KOPT-K1 (cell line): ENCODE measurements around the gene IL1R2.
"Not testable (repeated sequence)": the region's sequence is repeated elsewhere in the genome, so short reads cannot be mapped to it uniquely, and the experiment has no call there.

Source experiments
- H3K27ac ChIP-seq: fragments of 200-600 bp; sonication (generic); 2 replicates; pipeline ENCODE4 v1.5.1; 2016; ENCODE audit warnings: antibody characterized with exemption, mild to moderate bottlenecking, low read depth, low read length; ENCODE audit not compliant: poor library complexity, severe bottlenecking
- H3K36me3 ChIP-seq: fragments of 200-600 bp; sonication (generic); 2 replicates; pipeline ENCODE4 v1.5.1; 2017; ENCODE audit warnings: antibody characterized with exemption, mild to moderate bottlenecking, low read length, moderate library complexity; ENCODE audit not compliant: insufficient read depth
- H3K9me3 ChIP-seq: fragments of 200-600 bp; sonication (generic); 2 replicates; pipeline ENCODE4 v1.5.1; 2017; ENCODE audit warnings: antibody characterized with exemption, low read length, mild to moderate bottlenecking; ENCODE audit not compliant: insufficient read depth, poor library complexity, severe bottlenecking

Gene IL1R2

DNA sequence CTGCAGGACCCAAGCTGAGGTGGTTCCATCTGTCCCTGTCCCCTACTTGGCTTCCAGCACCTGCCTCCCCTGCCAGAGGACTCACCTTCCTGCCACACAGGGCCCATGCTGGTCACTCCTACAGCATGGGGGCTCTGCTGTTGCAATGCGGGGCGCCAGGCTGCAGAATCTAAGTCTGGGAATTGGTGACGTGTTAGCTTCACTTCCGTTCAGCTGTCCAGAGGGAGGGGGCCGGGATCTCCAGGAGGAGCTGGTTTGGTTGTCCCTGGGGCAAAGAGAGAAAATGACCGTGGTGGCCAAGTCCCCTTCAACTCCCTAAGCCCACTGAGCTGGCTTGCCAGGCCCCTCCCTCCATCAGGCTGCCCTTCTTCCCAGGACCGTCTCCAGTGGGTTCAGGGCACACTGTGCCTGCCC, 69.5 kb downstream of the IL1R2 start:
- Histone ChIP-seq H3K36me3 (no peaks in the 10 kb centered on the region), H3K9me3 (no peaks in the 10 kb centered on the region), H3K27ac (no peak overlapping the region)

- Histone ChIP-seq H3K27ac (no peak overlapping the region), H3K36me3 (no peaks in the 10 kb centered on the region), H3K9me3 (no peaks in the 10 kb centered on the region)
Measured at GRCh38 chr2:102061962-102062795, 70.4 kb downstream of the IL1R2 start.

DNA sequence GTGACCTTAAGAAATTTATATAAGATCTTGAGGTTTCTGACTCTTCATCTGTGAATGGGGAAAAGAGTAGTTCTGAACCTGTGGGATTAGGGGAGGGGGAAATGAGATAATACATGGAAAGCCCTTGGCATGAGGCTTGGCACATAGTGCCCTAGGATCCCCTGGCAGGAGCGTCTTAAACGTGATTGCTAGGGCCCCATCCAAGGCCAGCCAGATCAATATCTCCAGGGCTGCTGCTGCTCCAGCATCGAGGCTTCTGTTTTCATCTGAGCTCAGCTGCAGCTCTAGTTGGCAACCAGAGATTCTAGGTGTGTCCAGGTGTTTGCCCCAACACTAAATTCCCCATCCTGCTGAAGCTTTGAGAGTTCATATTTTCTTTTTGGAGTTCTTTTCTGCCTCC, 71.0 kb downstream of the IL1R2 start:
- Histone ChIP-seq H3K9me3 (no peaks in the 10 kb centered on the region), H3K36me3 (no peaks in the 10 kb centered on the region), H3K27ac (no peak overlapping the region)

GRCh38 chr2:102063487-102063911, 71.7 kb downstream of the IL1R2 start:
- no peak overlapping the region for H3K27ac ChIP-seq
- H3K36me3 ChIP-seq: no peaks in the 10 kb centered on the region
- H3K9me3 ChIP-seq: no peaks in the 10 kb centered on the region

DNA sequence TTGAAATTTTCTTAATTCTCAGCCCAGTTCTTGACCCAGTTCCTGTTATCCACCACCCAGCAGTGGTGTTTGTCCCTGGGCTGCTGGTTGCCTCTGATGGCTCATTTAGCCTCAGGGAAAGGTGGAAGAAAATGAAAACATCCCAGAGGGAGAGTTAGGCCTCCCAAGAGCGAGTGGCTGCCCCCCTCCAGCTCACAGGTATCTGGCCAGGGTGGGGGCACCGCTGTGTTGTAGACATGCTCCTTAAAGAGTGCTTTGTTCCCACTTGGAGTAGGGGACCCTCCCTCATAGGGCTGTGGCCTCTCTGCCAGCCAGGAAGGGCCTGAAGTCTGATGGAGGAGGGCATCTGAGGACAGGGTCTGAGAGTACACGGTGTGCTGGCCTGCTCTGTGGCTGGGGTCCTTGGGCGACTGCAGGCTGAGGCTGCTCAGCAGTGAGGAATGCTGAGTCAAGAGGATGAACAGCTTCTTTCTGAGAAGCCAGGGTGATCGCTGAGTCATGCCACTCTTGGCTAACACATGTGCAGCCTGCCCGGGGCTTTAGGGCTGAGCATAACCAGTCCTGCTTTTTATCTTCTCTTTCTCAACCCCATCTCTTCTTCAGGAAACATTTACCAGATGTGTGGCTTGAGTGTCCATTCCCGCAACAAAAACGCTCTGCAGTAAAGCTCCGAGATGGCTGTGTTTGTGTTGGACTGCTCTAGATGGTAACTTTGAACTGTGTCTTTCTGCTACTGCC, 72.3 kb downstream of the IL1R2 start:
- no peaks in the 10 kb centered on the region for H3K9me3 ChIP-seq
- no peaks in the 10 kb centered on the region for H3K36me3 ChIP-seq
- no peak overlapping the region for H3K27ac ChIP-seq

DNA sequence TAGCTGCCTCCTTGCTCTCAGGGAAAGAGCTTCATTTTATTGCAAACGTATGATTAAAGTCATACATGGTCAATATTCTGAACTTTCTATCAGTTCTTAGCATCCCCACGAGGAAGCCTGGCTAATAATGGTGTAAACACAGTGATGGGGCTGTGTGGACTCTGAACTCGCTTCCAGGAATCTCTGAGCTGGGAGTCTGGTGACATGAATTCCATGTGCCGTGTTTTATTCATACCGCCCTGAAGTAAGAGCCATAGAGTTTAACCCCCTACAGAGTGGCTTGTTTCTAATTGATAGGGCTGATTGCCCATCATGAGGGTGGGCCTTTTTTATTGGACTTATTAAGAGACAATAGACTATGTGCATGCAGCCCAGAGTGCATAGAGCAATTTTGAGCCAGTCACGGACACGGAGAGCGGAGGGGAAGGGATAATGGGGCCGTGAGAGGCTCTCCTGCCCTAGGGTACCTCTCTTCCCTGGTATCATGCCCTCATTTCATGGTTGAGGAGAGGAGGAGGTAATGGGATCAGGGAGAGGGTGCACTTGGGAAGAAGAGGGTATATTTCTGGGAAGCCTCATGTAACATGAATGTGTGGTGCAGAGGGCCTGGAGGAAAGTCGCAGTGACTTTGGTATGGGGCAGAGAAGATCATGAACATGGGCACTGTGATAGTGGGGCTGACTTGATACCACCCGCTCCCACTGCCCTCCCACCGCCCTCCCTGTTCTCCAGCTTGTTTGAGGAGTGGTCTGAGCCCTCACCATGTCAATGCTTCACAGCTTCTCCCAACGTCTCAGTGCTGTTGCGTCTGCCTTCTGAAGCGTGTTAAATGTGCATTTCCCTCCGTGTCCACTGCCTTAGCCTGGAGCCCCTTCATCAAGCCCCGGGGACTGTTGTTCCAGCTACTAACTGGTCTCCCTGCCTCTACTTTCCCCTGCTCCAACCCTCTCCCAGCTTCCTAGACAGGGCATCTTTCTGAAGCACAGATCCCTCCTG, 73.2 kb downstream of the IL1R2 start:
- H3K27ac ChIP-seq: no peak overlapping the region
- no peaks in the 10 kb centered on the region for H3K9me3 ChIP-seq

GRCh38 chr2:102065675-102066252, 74.0 kb downstream of the IL1R2 start:
- Histone ChIP-seq H3K36me3 (no peaks in the 10 kb centered on the region), H3K27ac (no peak overlapping the region), H3K9me3 (no peaks in the 10 kb centered on the region)

More for the DNA sequence above, 73.2 kb downstream of the IL1R2 start:
- no peaks in the 10 kb centered on the region for H3K36me3 ChIP-seq

DNA sequence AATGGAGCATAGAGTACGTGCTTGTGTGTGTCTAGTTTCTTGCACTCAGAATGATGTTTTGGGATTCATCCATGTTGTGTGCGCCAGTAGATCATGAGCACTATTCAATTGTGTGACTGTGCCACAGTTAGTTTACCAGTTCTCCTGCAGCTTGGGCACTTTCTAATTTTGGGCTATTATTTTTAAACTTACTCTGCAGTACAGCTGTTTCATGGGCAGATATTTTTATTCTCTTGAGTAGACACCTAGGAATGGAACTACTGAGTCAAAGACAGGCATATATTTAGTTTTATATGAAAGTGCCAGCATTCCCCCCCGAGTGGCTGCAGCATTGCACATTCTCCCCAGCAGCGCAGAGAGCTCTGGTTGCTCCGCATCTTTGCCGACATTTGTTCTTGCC, 74.8 kb downstream of the IL1R2 start:
- no peaks in the 10 kb centered on the region for H3K36me3 ChIP-seq
- no peaks in the 10 kb centered on the region for H3K9me3 ChIP-seq
- H3K27ac ChIP-seq: no peak overlapping the region

GRCh38 chr2:102068126-102068525, 76.4 kb downstream of the IL1R2 start:
- not testable (repeated sequence) for H3K9me3 ChIP-seq, H3K27ac ChIP-seq, H3K36me3 ChIP-seq

GRCh38 chr2:102069311-102069974, 77.7 kb downstream of the IL1R2 start:
- no peaks in the 10 kb centered on the region for H3K36me3 ChIP-seq
- no peaks in the 10 kb centered on the region for H3K9me3 ChIP-seq
- H3K27ac ChIP-seq: no peak overlapping the region

DNA sequence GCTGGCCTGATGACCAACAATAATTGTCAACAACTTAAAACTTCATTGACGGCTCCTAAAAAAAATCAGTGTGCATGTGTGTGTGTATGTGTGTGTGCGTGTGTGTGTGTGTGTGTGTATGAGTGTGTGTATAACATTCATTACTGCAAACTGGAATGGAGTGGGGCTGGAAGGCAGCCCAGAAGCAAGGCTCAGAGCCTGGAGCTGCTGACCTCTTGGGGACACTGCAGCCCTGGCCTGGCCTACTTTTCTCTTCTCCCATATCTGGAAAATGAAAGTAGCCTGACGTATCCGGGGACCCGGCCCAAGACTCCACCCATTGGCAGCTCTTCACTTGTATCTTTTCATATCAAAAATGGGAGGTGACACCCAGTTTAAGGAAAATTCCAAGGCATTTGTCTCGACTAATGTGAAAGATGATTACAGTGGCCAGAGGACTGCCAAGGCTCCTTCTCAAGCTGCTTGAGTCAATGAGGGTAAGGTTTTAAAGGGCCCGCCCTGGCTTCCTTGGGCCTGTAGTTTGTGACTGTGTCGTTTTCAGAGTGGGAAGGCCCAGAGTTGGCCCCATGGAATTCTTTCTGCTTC, 78.4 kb downstream of the IL1R2 start:
- no peak overlapping the region for H3K27ac ChIP-seq
- no peaks in the 10 kb centered on the region for H3K36me3 ChIP-seq
- H3K9me3 ChIP-seq: no peaks in the 10 kb centered on the region

GRCh38 chr2:102072741-102073140, 81.0 kb downstream of the IL1R2 start:
- Histone ChIP-seq H3K9me3 (no peaks in the 10 kb centered on the region), H3K27ac (no peak overlapping the region), H3K36me3 (no peaks in the 10 kb centered on the region)

- Histone ChIP-seq H3K9me3 (no peaks in the 10 kb centered on the region), H3K27ac (no peak overlapping the region)
Measured at GRCh38 chr2:102073168-102073724, 81.5 kb downstream of the IL1R2 start.

More at GRCh38 chr2:102073168-102073724, 81.5 kb downstream of the IL1R2 start:
- H3K36me3 ChIP-seq: no peaks in the 10 kb centered on the region
